Measurements from ENCODE around the gene ENKUR.

GRCh38 chr10:24984906-24985305, 31.1 kb downstream of the ENKUR start:
- TF ChIP-seq, protein P1, sequence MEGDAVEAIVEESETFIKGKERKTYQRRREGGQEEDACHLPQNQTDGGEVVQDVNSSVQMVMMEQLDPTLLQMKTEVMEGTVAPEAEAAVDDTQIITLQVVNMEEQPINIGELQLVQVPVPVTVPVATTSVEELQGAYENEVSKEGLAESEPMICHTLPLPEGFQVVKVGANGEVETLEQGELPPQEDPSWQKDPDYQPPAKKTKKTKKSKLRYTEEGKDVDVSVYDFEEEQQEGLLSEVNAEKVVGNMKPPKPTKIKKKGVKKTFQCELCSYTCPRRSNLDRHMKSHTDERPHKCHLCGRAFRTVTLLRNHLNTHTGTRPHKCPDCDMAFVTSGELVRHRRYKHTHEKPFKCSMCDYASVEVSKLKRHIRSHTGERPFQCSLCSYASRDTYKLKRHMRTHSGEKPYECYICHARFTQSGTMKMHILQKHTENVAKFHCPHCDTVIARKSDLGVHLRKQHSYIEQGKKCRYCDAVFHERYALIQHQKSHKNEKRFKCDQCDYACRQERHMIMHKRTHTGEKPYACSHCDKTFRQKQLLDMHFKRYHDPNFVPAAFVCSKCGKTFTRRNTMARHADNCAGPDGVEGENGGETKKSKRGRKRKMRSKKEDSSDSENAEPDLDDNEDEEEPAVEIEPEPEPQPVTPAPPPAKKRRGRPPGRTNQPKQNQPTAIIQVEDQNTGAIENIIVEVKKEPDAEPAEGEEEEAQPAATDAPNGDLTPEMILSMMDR (IDR thresholded peaks at IDR 0.05; ENCODE audit: borderline replicate concordance, extremely low read depth, low read length, poor library complexity, severe bottlenecking) = no peak
- no peak for TF ChIP-seq EZH2 (IDR thresholded peaks at IDR 0.05; ENCODE audit: borderline replicate concordance, low read depth, low read length, severe bottlenecking)

Data from DND-41 (cell line).